SK-N-SH (cell line): ENCODE data around the gene ZNF804B. TPM values are rescaled to one million over a fixed set of nuclear protein-coding genes. Genes with fewer than 3 reads are reported as not detected.

ENCODE experiments used
- CTCF ChIA-PET: fragments of 300-600, 350-600 bp; formaldehyde crosslinking; extraction: SDS; loops from one replicate; lab custom pipeline; 2021; lab: Yijun Ruan, JAX
- POLR2A ChIA-PET: fragments of 350-600 bp; sonication (Branson Sonifier 250); formaldehyde crosslinking; extraction: SDS; loops from one replicate; lab custom pipeline; 2020; ENCODE audit warnings: antibody characterized with exemption, inconsistent platforms; lab: Yijun Ruan, JAX
- DNase-seq: peaks from one replicate; pipeline ENCODE4 v3.0.0; 2012
- H2AFZ ChIP-seq: fragments of 200-600 bp; sonication (generic); 2 replicates; pipeline ENCODE4 v1.8.1; 2016; ENCODE audit warnings: antibody characterized with exemption, mild to moderate bottlenecking, low read depth
- H3F3A ChIP-seq: fragments of 200-600 bp; sonication (generic); replicated peaks from 2 replicates; pipeline ENCODE3; 2016; ENCODE audit warnings: antibody characterized with exemption, mild to moderate bottlenecking; ENCODE audit not compliant: insufficient read depth
- H3K27ac ChIP-seq, 2 experiments: fragments of 200-500 bp in 1 of 2; fragments of 200-600 bp in 1 of 2; sonication (Bioruptor generic) in 1 of 2; sonication (generic), shearing (Covaris generic) in 1 of 2; 2 replicates each; pipeline versions ENCODE4 v1.5.1 to v1.6.1; 2014 to 2016; ENCODE audit warnings: low read depth in 2 of 2, inconsistent platforms in 1 of 2, low read length in 1 of 2, mild to moderate bottlenecking in 1 of 2, mixed read lengths in 1 of 2
- H3K27me3 ChIP-seq: fragments of 200-600 bp; sonication (generic), shearing (Covaris generic); 2 replicates; pipeline ENCODE4 v1.6.1; 2016; ENCODE audit warnings: mixed run types; ENCODE audit not compliant: insufficient read depth
- H3K36me3 ChIP-seq, 2 experiments: fragments of 200-500 bp in 1 of 2; fragments of 200-600 bp in 1 of 2; sonication (Bioruptor generic) in 1 of 2; sonication (generic) in 1 of 2; replicated peaks in 1 of 2; 2 replicates each; pipeline versions ENCODE3 to v1.5.1; 2014 to 2016; ENCODE audit warnings: low read length in 1 of 2, mild to moderate bottlenecking in 1 of 2; ENCODE audit not compliant: insufficient read depth in 2 of 2, control insufficient read depth in 1 of 2
- H3K4me1 ChIP-seq, 2 experiments: fragments of 200-500 bp in 1 of 2; fragments of 200-600 bp in 1 of 2; sonication (Bioruptor generic) in 1 of 2; sonication (generic), shearing (Covaris generic) in 1 of 2; 2 replicates each; pipeline versions ENCODE4 v1.5.1 to v1.6.1; 2014 to 2016; ENCODE audit warnings: low read depth in 1 of 2, low read length in 1 of 2, mixed run types in 1 of 2; ENCODE audit not compliant: insufficient read depth in 2 of 2, control insufficient read depth in 1 of 2
- H3K4me2 ChIP-seq: fragments of 200-600 bp; sonication (generic), shearing (Covaris generic); 2 replicates; pipeline ENCODE4 v1.6.1; 2017; ENCODE audit warnings: mixed run types
- H3K4me3 ChIP-seq, 2 experiments: fragments of 200-500 bp in 1 of 2; fragments of 200-600 bp in 1 of 2; sonication (Bioruptor generic) in 1 of 2; sonication (generic), shearing (Covaris generic) in 1 of 2; 2 replicates each; pipeline versions ENCODE4 v1.5.1 to v1.8.1; 2014 to 2016; ENCODE audit warnings: low read depth in 2 of 2, inconsistent platforms in 1 of 2, low read length in 1 of 2, mild to moderate bottlenecking in 1 of 2, mixed read lengths in 1 of 2, moderate library complexity in 1 of 2
- H3K79me2 ChIP-seq: fragments of 200-600 bp; sonication (generic); 2 replicates; pipeline ENCODE4 v1.8.1; 2017; ENCODE audit warnings: mild to moderate bottlenecking; ENCODE audit not compliant: insufficient read depth
- H3K9ac ChIP-seq: fragments of 200-600 bp; sonication (generic); 2 replicates; pipeline ENCODE4 v1.6.1; 2017; ENCODE audit warnings: mixed run types
- H3K9me2 ChIP-seq: fragments of 200-600 bp; sonication (generic); 2 replicates; pipeline ENCODE4 v1.6.1; 2017; ENCODE audit warnings: mixed run types
- H3K9me3 ChIP-seq: fragments of 200-600 bp; sonication (generic); 2 replicates; pipeline ENCODE4 v1.6.1; 2017; ENCODE audit warnings: mixed run types, mild to moderate bottlenecking, moderate library complexity
- H4K20me1 ChIP-seq: fragments of 200-600 bp; sonication (generic); 2 replicates; pipeline ENCODE4 v1.6.1; 2017; ENCODE audit warnings: mild to moderate bottlenecking, mixed run types; ENCODE audit not compliant: insufficient read depth
- EZH2phosphoT487 ChIP-seq: fragments of 200-600 bp; sonication (generic); IDR thresholded peaks from 2 replicates; pipeline ENCODE4 v1.6.1; 2017; ENCODE audit warnings: low read depth, mixed run types, mild to moderate bottlenecking, antibody characterized with exemption, moderate library complexity, borderline replicate concordance
- JUND ChIP-seq: IDR thresholded peaks from 2 replicates; pipeline ENCODE4 v1.4.0; 2012
- MEF2A ChIP-seq: IDR thresholded peaks from 2 replicates; pipeline ENCODE4 v1.4.0; 2012; ENCODE audit warnings: low read depth, borderline replicate concordance
- MXI1 ChIP-seq: IDR thresholded peaks from 2 replicates; pipeline ENCODE4 v1.6.1; 2012; ENCODE audit warnings: mild to moderate bottlenecking, low read depth, low read length, improper control_type of control experiment
- NFIC ChIP-seq: IDR thresholded peaks from 2 replicates; pipeline ENCODE4 v1.4.0; 2012; ENCODE audit warnings: borderline replicate concordance
- NRF1 ChIP-seq: IDR thresholded peaks from 2 replicates; pipeline ENCODE4 v1.6.1; 2012; ENCODE audit warnings: low read depth, mild to moderate bottlenecking, low read length
- PBX3 ChIP-seq: IDR thresholded peaks from 2 replicates; pipeline ENCODE4; 2012
- RCOR1 ChIP-seq: fragments of 150-350 bp; IDR thresholded peaks from 2 replicates; pipeline ENCODE4 v1.6.1; 2017; ENCODE audit warnings: antibody characterized with exemption, low read length
- REST ChIP-seq: IDR thresholded peaks from 2 replicates; pipeline ENCODE4 v1.6.1; 2012; ENCODE audit warnings: mild to moderate bottlenecking, low read depth, low read length, moderate library complexity
- RFX5 ChIP-seq: IDR thresholded peaks from 2 replicates; pipeline ENCODE4 v1.6.1; 2012; ENCODE audit warnings: mild to moderate bottlenecking, improper control_type of control experiment, low read length
- RXRA ChIP-seq: IDR thresholded peaks from 2 replicates; pipeline ENCODE4 v1.4.0; 2012; ENCODE audit warnings: low read depth, mild to moderate bottlenecking, borderline replicate concordance
- SIN3A ChIP-seq: IDR thresholded peaks from 2 replicates; pipeline ENCODE4 v1.6.1; 2012; ENCODE audit warnings: low read depth, mild to moderate bottlenecking, low read length, moderate library complexity, borderline replicate concordance
- TCF12 ChIP-seq: IDR thresholded peaks from 2 replicates; pipeline ENCODE4 v1.4.0; 2012
- TEAD4 ChIP-seq: IDR thresholded peaks from 2 replicates; pipeline ENCODE4 v1.4.0; 2012; ENCODE audit warnings: mild to moderate bottlenecking, borderline replicate concordance; ENCODE audit not compliant: insufficient read depth
- ZBTB33 ChIP-seq: IDR thresholded peaks from 2 replicates; pipeline ENCODE4 v1.4.0; 2012; ENCODE audit warnings: low read depth, borderline replicate concordance
- WGBS: methylation state at CpG from one replicate; pipeline ENCODE4 v1.1.6; 2017; ENCODE audit warnings: low lambda C conversion rate; 5-methylcytosine and 5-hydroxymethylcytosine counted together
- polyA plus RNA-seq, 3 experiments: library from polyadenylated mRNA; depleted of rRNA; stranded (reverse); fragments of >200 nt; gene quantifications; 2 replicates each; pipeline ENCODE4 v1.2.3, GENCODE V29; 2012
- TF ChIP-seq, protein P1 (sequence below): fragments of 200-600 bp; sonication (generic); IDR thresholded peaks from 2 replicates; pipeline ENCODE4 v1.6.1; 2017; ENCODE audit warnings: antibody characterized with exemption, mild to moderate bottlenecking, moderate library complexity

ZNF804B gene
- polyA plus RNA-seq, 1 of the 3 experiments (the other 2 are of a cell fraction) = not detected

- H3K9ac ChIP-seq = no peak overlapping the region
- peak overlapping the region in 1 of 2 experiments; percentile 47; a peak in 2 of 4 replicates for H3K4me3 ChIP-seq
- ChIA-PET CTCF (interaction anchor here (1.6 to 2.1 kb wide), 2 partner anchors 13 to 30 kb away, joined by 6 to 7 read pairs; no protein-coding TSS in a partner anchor), POLR2A (no interaction called here)
- TF ChIP-seq ZBTB33 (no peak), RXRA (no peak)
- WGBS = 18% methylated on average over 6 of the region's 6 CpGs
- no peaks in the 10 kb centered on the region for H3K9me3 ChIP-seq
- H3K27ac ChIP-seq = no peak overlapping the region
- H3K27me3 ChIP-seq = peaks cover 29% of the 10 kb centered on the region
- H3K79me2 ChIP-seq = no peaks in the 10 kb centered on the region
- peak overlapping the region; percentile 78; the same call in 1 of the 2 replicates for H3K4me2 ChIP-seq
- H4K20me1 ChIP-seq = no peaks in the 10 kb centered on the region
- no peaks in the 10 kb centered on the region for H3K9me2 ChIP-seq
- no peak overlapping the region for H2AFZ ChIP-seq
- no peaks in the 10 kb centered on the region for H3F3A ChIP-seq
- H3K4me1 ChIP-seq = peaks cover 0 to 17% of the 10 kb centered on the region in 2 experiments; a peak in 2 of 4 replicates
- no peaks in the 10 kb centered on the region for H3K36me3 ChIP-seq
- no peak for DNase-seq
Observed at GRCh38 chr7:88760136-88760515, 626 bp downstream of the ZNF804B start.

DNA sequence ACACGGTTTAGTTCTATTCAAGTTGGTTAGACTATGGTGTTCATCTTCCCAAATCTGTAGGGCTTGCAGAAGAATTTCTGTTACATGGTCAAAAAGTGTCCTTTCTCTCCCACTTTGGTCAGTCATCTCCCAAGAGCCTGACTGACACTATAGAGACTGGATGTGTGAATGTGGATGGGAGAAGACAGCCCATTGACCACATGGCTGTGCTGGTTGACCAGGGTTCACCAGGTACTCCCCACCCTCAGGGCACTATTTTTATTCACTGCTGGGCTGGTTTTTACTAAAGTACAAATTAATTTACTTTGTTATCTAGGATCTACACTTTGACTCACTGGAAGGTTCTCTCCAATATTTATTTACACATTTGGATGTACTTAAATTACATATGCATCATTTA is 2.3 kb downstream of the ZNF804B start:
- Histone ChIP-seq H3K9me3 (no peaks in the 10 kb centered on the region), H3K4me3 (no peak overlapping the region), H3K27me3 (peaks cover 29% of the 10 kb centered on the region), H3K9ac (no peak overlapping the region), H3K27ac (no peak overlapping the region), H3K4me1 (peaks cover 0 to 17% of the 10 kb centered on the region in 2 experiments; a peak in 2 of 4 replicates), H4K20me1 (no peaks in the 10 kb centered on the region), H3K36me3 (no peaks in the 10 kb centered on the region), H3F3A (no peaks in the 10 kb centered on the region), H3K9me2 (no peaks in the 10 kb centered on the region), H3K4me2 (no peak overlapping the region), H3K79me2 (no peaks in the 10 kb centered on the region), H2AFZ (no peak overlapping the region)
- DNase-seq = peak; percentile 25
- CTCF ChIA-PET = interaction anchor here (1.6 kb wide), 1 partner anchor 861 kb away, joined by 5 read pairs; no protein-coding TSS in a partner anchor
- TF ChIP-seq MXI1 = no peak
- TF ChIP-seq, protein P1, sequence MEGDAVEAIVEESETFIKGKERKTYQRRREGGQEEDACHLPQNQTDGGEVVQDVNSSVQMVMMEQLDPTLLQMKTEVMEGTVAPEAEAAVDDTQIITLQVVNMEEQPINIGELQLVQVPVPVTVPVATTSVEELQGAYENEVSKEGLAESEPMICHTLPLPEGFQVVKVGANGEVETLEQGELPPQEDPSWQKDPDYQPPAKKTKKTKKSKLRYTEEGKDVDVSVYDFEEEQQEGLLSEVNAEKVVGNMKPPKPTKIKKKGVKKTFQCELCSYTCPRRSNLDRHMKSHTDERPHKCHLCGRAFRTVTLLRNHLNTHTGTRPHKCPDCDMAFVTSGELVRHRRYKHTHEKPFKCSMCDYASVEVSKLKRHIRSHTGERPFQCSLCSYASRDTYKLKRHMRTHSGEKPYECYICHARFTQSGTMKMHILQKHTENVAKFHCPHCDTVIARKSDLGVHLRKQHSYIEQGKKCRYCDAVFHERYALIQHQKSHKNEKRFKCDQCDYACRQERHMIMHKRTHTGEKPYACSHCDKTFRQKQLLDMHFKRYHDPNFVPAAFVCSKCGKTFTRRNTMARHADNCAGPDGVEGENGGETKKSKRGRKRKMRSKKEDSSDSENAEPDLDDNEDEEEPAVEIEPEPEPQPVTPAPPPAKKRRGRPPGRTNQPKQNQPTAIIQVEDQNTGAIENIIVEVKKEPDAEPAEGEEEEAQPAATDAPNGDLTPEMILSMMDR = no peak
- no peak for TF ChIP-seq NFIC
- no peak for TF ChIP-seq SIN3A
- TF ChIP-seq JUND = no peak
- TF ChIP-seq REST = no peak
- TF ChIP-seq RCOR1 = no peak
- TF ChIP-seq TCF12 = no peak
- no peak for TF ChIP-seq TEAD4
- no peak for TF ChIP-seq RFX5
- TF ChIP-seq PBX3 = no peak
- no peak for TF ChIP-seq NRF1
- no peak for TF ChIP-seq MEF2A
- no peak for TF ChIP-seq EZH2phosphoT487
- no peak for TF ChIP-seq ZBTB33
- 9% methylated on average over 1 of the region's 1 CpG for WGBS
- POLR2A ChIA-PET = no interaction called here
